Esophagus (tissue), 2 donors: ENCODE data around the gene C1QTNF3. TPM values are rescaled to one million over a fixed set of nuclear protein-coding genes. Genes with fewer than 3 reads are reported as not detected.

Experiments
- H3K27ac ChIP-seq, 2 donors: one replicate each; pipeline ENCODE4 v1.5.1; 2013; ENCODE audit warnings: low read depth in 2 of 2, mild to moderate bottlenecking in 2 of 2, inconsistent platforms in 1 of 2, low read length in 1 of 2, moderate library complexity in 1 of 2
- H3K27me3 ChIP-seq, 2 donors: one replicate each; pipeline ENCODE4 v1.6.1; 2013; ENCODE audit warnings: low read length in 2 of 2, control low read depth in 1 of 2, mild to moderate bottlenecking in 1 of 2; ENCODE audit not compliant: insufficient read depth in 2 of 2, control insufficient read depth in 1 of 2
- H3K36me3 ChIP-seq, 2 donors: one replicate each; pipeline ENCODE4 v1.6.1; 2013; ENCODE audit warnings: low read length in 1 of 2; ENCODE audit not compliant: control insufficient read depth in 2 of 2, insufficient read depth in 2 of 2
- H3K4me1 ChIP-seq, 2 donors: one replicate each; pipeline ENCODE4 v1.6.1; 2013; ENCODE audit warnings: low read length in 1 of 2; ENCODE audit not compliant: control insufficient read depth in 2 of 2, insufficient read depth in 2 of 2
- H3K4me3 ChIP-seq, 2 donors: one replicate each; pipeline ENCODE4 v1.5.1; 2013; ENCODE audit warnings: low read length in 2 of 2, mild to moderate bottlenecking in 2 of 2, low read depth in 1 of 2, moderate library complexity in 1 of 2
- H3K9me3 ChIP-seq, 2 donors: one replicate each; pipeline ENCODE4 v1.6.1; 2013; ENCODE audit warnings: mild to moderate bottlenecking in 2 of 2, low read depth in 1 of 2, low read length in 1 of 2, moderate library complexity in 1 of 2; ENCODE audit not compliant: control insufficient read depth in 2 of 2, insufficient read depth in 1 of 2
- WGBS, 2 donors: extraction: QIAGEN DNeasy Blood & Tissue Kit; methylation state at CpG; one replicate each; pipeline ENCODE4 v1.1.7; 2013; 5-methylcytosine and 5-hydroxymethylcytosine counted together
- polyA plus RNA-seq, 2 donors: library from polyadenylated mRNA; stranded (reverse); fragments of 200-250 nt; gene quantifications; one replicate each; pipeline ENCODE4 v1.2.3, GENCODE V29; 2013
- donor health status: healthy with polysubstance abuse.
- donor health status: Bipolar disorder and iron deficiency.

Gene C1QTNF3
- polyA plus RNA-seq, 2 donors: 1.2 to 5.0 TPM

GRCh38 chr5:34041247-34041972 lies 1.6 kb downstream of the C1QTNF3 start:
- no peaks in the 10 kb centered on the region for H3K36me3 ChIP-seq
- H3K27me3 ChIP-seq: no peaks in the 10 kb centered on the region
- no peaks in the 10 kb centered on the region for H3K4me1 ChIP-seq
- H3K4me3 ChIP-seq: no peak overlapping the region
- H3K27ac ChIP-seq: no peak overlapping the region
- WGBS, 2 donors: 78 to 85% methylated on average over 1 of the region's 1 CpG
- no peaks in the 10 kb centered on the region for H3K9me3 ChIP-seq

- Histone ChIP-seq H3K9me3 (no peaks in the 10 kb centered on the region), H3K4me1 (no peaks in the 10 kb centered on the region), H3K27me3 (no peaks in the 10 kb centered on the region), H3K4me3 (no peak overlapping the region), H3K36me3 (no peaks in the 10 kb centered on the region), H3K27ac (no peak overlapping the region)
- 78% methylated on average over 3 of the region's 3 CpGs for WGBS, 2 donors
Observed at GRCh38 chr5:34040472-34040871, 2.5 kb downstream of the C1QTNF3 start.

GRCh38 chr5:34039398-34040157 lies 3.4 kb downstream of the C1QTNF3 start:
- Histone ChIP-seq H3K4me3 (no peak overlapping the region), H3K9me3 (no peaks in the 10 kb centered on the region), H3K27me3 (no peaks in the 10 kb centered on the region), H3K36me3 (peaks cover 0 to 4% of the 10 kb centered on the region in 2 donors), H3K4me1 (no peaks in the 10 kb centered on the region), H3K27ac (no peak overlapping the region)
- 91 to 94% methylated on average over 10 of the region's 10 CpGs for WGBS, 2 donors

GRCh38 chr5:34038838-34039237 lies 4.2 kb downstream of the C1QTNF3 start:
- Histone ChIP-seq H3K27ac (no peak overlapping the region), H3K4me3 (no peak overlapping the region), H3K9me3 (no peaks in the 10 kb centered on the region), H3K4me1 (no peaks in the 10 kb centered on the region), H3K36me3 (peaks cover 0 to 4% of the 10 kb centered on the region in 2 donors), H3K27me3 (no peaks in the 10 kb centered on the region)
- 93 to 95% methylated on average over 4 of the region's 4 CpGs for WGBS, 2 donors

GRCh38 chr5:34038390-34038789 lies 4.6 kb downstream of the C1QTNF3 start:
- H3K27ac ChIP-seq: no peak overlapping the region
- WGBS, 2 donors: 64 to 88% methylated on average over 2 of the region's 2 CpGs
- H3K36me3 ChIP-seq: peaks cover 0 to 4% of the 10 kb centered on the region in 2 donors
- no peaks in the 10 kb centered on the region for H3K9me3 ChIP-seq
- H3K4me1 ChIP-seq: no peaks in the 10 kb centered on the region
- H3K27me3 ChIP-seq: no peaks in the 10 kb centered on the region
- no peak overlapping the region for H3K4me3 ChIP-seq

- 71 to 75% methylated on average over 3 of the region's 3 CpGs for WGBS, 2 donors
- H3K4me3 ChIP-seq: no peak overlapping the region
- H3K27me3 ChIP-seq: no peaks in the 10 kb centered on the region
- no peak overlapping the region for H3K27ac ChIP-seq
- no peaks in the 10 kb centered on the region for H3K4me1 ChIP-seq
- no peaks in the 10 kb centered on the region for H3K9me3 ChIP-seq
- peaks cover 0 to 4% of the 10 kb centered on the region in 2 donors for H3K36me3 ChIP-seq
Observed at GRCh38 chr5:34037726-34038125, 5.3 kb downstream of the C1QTNF3 start.

GRCh38 chr5:34035756-34036155 lies 7.3 kb downstream of the C1QTNF3 start:
- no peak overlapping the region for H3K4me3 ChIP-seq
- H3K9me3 ChIP-seq: no peaks in the 10 kb centered on the region
- H3K27ac ChIP-seq: no peak overlapping the region
- no peaks in the 10 kb centered on the region for H3K27me3 ChIP-seq
- H3K4me1 ChIP-seq: no peaks in the 10 kb centered on the region
- peaks cover 0 to 4% of the 10 kb centered on the region in 2 donors for H3K36me3 ChIP-seq
- 87% methylated on average over 2 of the region's 2 CpGs for WGBS, 2 donors

GRCh38 chr5:34034534-34035327 lies 8.3 kb downstream of the C1QTNF3 start:
- Histone ChIP-seq H3K9me3 (no peaks in the 10 kb centered on the region), H3K4me1 (no peaks in the 10 kb centered on the region), H3K27me3 (no peaks in the 10 kb centered on the region), H3K36me3 (peaks cover 0 to 4% of the 10 kb centered on the region in 2 donors), H3K27ac (no peak overlapping the region), H3K4me3 (no peak overlapping the region)
- 93 to 96% methylated on average over 4 of the region's 4 CpGs for WGBS, 2 donors

GRCh38 chr5:34031966-34032365 lies 11.0 kb downstream of the C1QTNF3 start:
- 85 to 91% methylated on average over 3 of the region's 3 CpGs for WGBS, 2 donors
- H3K27ac ChIP-seq: no peak overlapping the region
- H3K9me3 ChIP-seq: no peaks in the 10 kb centered on the region
- no peaks in the 10 kb centered on the region for H3K27me3 ChIP-seq
- H3K4me1 ChIP-seq: no peaks in the 10 kb centered on the region
- H3K4me3 ChIP-seq: no peak overlapping the region
- H3K36me3 ChIP-seq: peaks cover 0 to 4% of the 10 kb centered on the region in 2 donors
